CD4-positive, alpha-beta T cell (primary cell): ENCODE results near the gene NAV2. TPM values are rescaled to one million over a fixed set of nuclear protein-coding genes. Genes with fewer than 3 reads are reported as not detected.

Source experiments
- ATAC-seq: fragments of 200-7000 bp; cut with Tn5 transposase; one replicate; pipeline ENCODE4 v1.10.0; 2022; ENCODE audit warnings: mild to moderate bottlenecking; ENCODE audit not compliant: poor library complexity
- CTCF ChIA-PET: fragments of 350-600 bp; sonication (Branson Sonifier 250); formaldehyde crosslinking; loops from one replicate; lab custom pipeline; 2021; ENCODE audit warnings: antibody characterized with exemption, inconsistent platforms; lab: Charles Lee
- POLR2A ChIA-PET: fragments of 350-600 bp; sonication (Branson Sonifier 250); formaldehyde crosslinking; loops from one replicate; lab custom pipeline; 2021; ENCODE audit warnings: antibody characterized with exemption, inconsistent platforms; lab: Charles Lee
- DNase-seq, 14 experiments: peaks; one replicate each; pipeline ENCODE4 v3.0.0-alpha.2; 2013 to 2020; ENCODE audit warnings: mixed read lengths in 2 of 14
- H3K27ac ChIP-seq, 2 donors: one replicate each; pipeline versions ENCODE4 v1.5.1 to v1.7.0; 2013; ENCODE audit warnings: low read length in 2 of 2, low read depth in 1 of 2, mild to moderate bottlenecking in 1 of 2
- H3K27me3 ChIP-seq, 2 experiments: 1 replicate in 1 of 2; 2 replicates in 1 of 2; pipeline versions ENCODE4 v1.6.1 to v1.7.0; 2013; ENCODE audit warnings: low read length in 2 of 2, control low read depth in 1 of 2, mild to moderate bottlenecking in 1 of 2, moderate library complexity in 1 of 2; ENCODE audit not compliant: insufficient read depth in 2 of 2, control insufficient read depth in 1 of 2
- H3K36me3 ChIP-seq: one replicate; pipeline ENCODE4 v1.6.1; 2013; ENCODE audit warnings: low read length, control low read depth; ENCODE audit not compliant: insufficient read depth
- H3K4me1 ChIP-seq: one replicate; pipeline ENCODE4 v1.6.1; 2013; ENCODE audit warnings: low read length, control low read depth; ENCODE audit not compliant: insufficient read depth
- H3K4me3 ChIP-seq: one replicate; pipeline ENCODE4 v1.5.1; 2013; ENCODE audit warnings: mild to moderate bottlenecking, low read length, moderate library complexity
- H3K9me3 ChIP-seq, 2 experiments: 1 replicate in 1 of 2; 2 replicates in 1 of 2; pipeline versions ENCODE4 v1.6.1 to v1.7.0; 2013; ENCODE audit warnings: low read length in 2 of 2, mild to moderate bottlenecking in 2 of 2, control low read depth in 1 of 2, moderate library complexity in 1 of 2; ENCODE audit not compliant: control insufficient read depth in 1 of 2, insufficient read depth in 1 of 2
- H3K27ac Mint-ChIP-seq: one replicate; pipeline ENCODE4 v1.8.0; 2020; ENCODE audit warnings: mixed read lengths
- H3K27me3 Mint-ChIP-seq: one replicate; pipeline ENCODE4 v1.8.0; 2021; ENCODE audit warnings: mixed read lengths
- H3K36me3 Mint-ChIP-seq: one replicate; pipeline ENCODE4 v1.8.0; 2021; ENCODE audit warnings: low read depth, mixed read lengths
- H3K4me1 Mint-ChIP-seq: one replicate; pipeline ENCODE4 v1.8.0; 2021; ENCODE audit warnings: low read depth, mixed read lengths
- H3K4me3 Mint-ChIP-seq: one replicate; pipeline ENCODE4 v1.8.0; 2020; ENCODE audit warnings: mild to moderate bottlenecking, mixed read lengths
- H3K9me3 Mint-ChIP-seq: one replicate; pipeline ENCODE4 v1.8.0; 2020; ENCODE audit warnings: mixed read lengths
- CTCF ChIP-seq: fragments of 200-600 bp; IDR thresholded peaks from one replicate; pipeline ENCODE4 v1.8.0; 2022; ENCODE audit warnings: antibody characterized with exemption, mild to moderate bottlenecking
- intact Hi-C, 2 experiments: fragments of 100-400 bp; cut with DNase I in 1 of 2; cut with micrococcal nuclease in 1 of 2; formaldehyde crosslinking; loops; one replicate each; pipeline versions ENCODE4 v1.15.1 to v1.9.0; 2023 to 2025; cut with DNase I, micrococcal nuclease
- total RNA-seq, 174 experiments: library from RNA in 2 of 174; stranded (reverse) in 2 of 174; gene quantifications; one replicate each; pipeline ENCODE4 v1.2.3 and lab custom pipeline; 2021 to 2026

Gene NAV2
- total RNA-seq, 2 experiments from 2014 or later = 0.55 to 0.64 TPM

DNA sequence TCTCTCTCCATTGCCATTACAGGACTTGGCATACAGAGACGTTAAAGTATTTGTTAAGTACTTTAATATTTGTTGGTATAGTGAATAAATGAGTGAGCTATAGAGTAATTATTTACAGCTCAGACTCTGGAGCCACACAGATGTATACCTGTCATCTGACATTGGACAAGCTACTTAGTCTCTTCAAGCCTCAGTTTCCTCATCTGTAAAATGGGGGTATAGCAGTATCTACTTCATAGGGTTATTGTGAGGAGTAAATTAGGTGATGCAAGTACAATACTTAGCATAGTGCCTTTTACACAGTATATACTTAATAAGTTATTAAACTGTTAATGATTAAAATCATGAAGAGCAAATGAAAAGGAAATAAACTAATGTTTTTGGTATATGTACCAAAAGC lies 203.2 kb downstream of the NAV2 start:
- Histone ChIP-seq H3K9me3 (no peaks in the 10 kb centered on the region), H3K4me3 (no peak overlapping the region), H3K27ac (no peak overlapping the region), H3K4me1 (no peaks in the 10 kb centered on the region), H3K27me3 (no peaks in the 10 kb centered on the region), H3K36me3 (no peaks in the 10 kb centered on the region)
- intact Hi-C loops = no loop called here
- peaks cover 24% of the 10 kb centered on the region for H3K27me3 Mint-ChIP-seq
- no peak for TF ChIP-seq CTCF
- no peak for ATAC-seq
- CTCF ChIA-PET = no interaction called here
- H3K4me3 Mint-ChIP-seq = no peak overlapping the region
- POLR2A ChIA-PET = no interaction called here
- no peaks in the 10 kb centered on the region for H3K4me1 Mint-ChIP-seq
- H3K9me3 Mint-ChIP-seq = no peaks in the 10 kb centered on the region
- H3K27ac Mint-ChIP-seq = no peak overlapping the region
- no peak for DNase-seq
- H3K36me3 Mint-ChIP-seq = no peaks in the 10 kb centered on the region

GRCh38 chr11:19917069-19917468 lies 204.4 kb downstream of the NAV2 start:
- peaks cover 35% of the 10 kb centered on the region for H3K27me3 Mint-ChIP-seq
- no peaks in the 10 kb centered on the region for H3K4me1 Mint-ChIP-seq
- no peak overlapping the region for H3K4me3 Mint-ChIP-seq
- H3K9me3 Mint-ChIP-seq = no peaks in the 10 kb centered on the region
- DNase-seq (no peak), ATAC-seq (no peak)
- no peaks in the 10 kb centered on the region for H3K36me3 Mint-ChIP-seq
- ChIA-PET POLR2A (no interaction called here), CTCF (no interaction called here)
- Histone ChIP-seq H3K4me1 (no peaks in the 10 kb centered on the region), H3K27me3 (no peaks in the 10 kb centered on the region), H3K4me3 (no peak overlapping the region), H3K27ac (no peak overlapping the region), H3K36me3 (no peaks in the 10 kb centered on the region), H3K9me3 (no peaks in the 10 kb centered on the region)
- intact Hi-C loops = no loop called here
- TF ChIP-seq CTCF = no peak
- H3K27ac Mint-ChIP-seq = no peak overlapping the region

GRCh38 chr11:19918302-19919049 lies 205.8 kb downstream of the NAV2 start:
- no peak for ATAC-seq
- POLR2A ChIA-PET = no interaction called here
- CTCF ChIA-PET = no interaction called here

More at GRCh38 chr11:19918302-19919049, 205.8 kb downstream of the NAV2 start:
- no peak overlapping the region for H3K4me3 ChIP-seq
- no peak for TF ChIP-seq CTCF
- H3K36me3 ChIP-seq = no peaks in the 10 kb centered on the region
- intact Hi-C loops = no loop called here
- Mint-ChIP-seq H3K4me1 (no peaks in the 10 kb centered on the region), H3K27me3 (peaks cover 42% of the 10 kb centered on the region), H3K36me3 (no peaks in the 10 kb centered on the region), H3K9me3 (no peaks in the 10 kb centered on the region), H3K4me3 (no peak overlapping the region), H3K27ac (no peak overlapping the region)
- no peak overlapping the region for H3K27ac ChIP-seq
- H3K27me3 ChIP-seq = no peaks in the 10 kb centered on the region
- H3K9me3 ChIP-seq = no peaks in the 10 kb centered on the region
- no peak for DNase-seq
- no peaks in the 10 kb centered on the region for H3K4me1 ChIP-seq
